Measurements from ENCODE around the gene BTBD9.

BTBD9 gene

GRCh38 chr6:38156818-38157565 lies 482.7 kb downstream of the BTBD9 start:
- FAIRE-seq (no peak), DNase-seq (ENCODE audit: insufficient read length, low spot score) (no peak)
- TF ChIP-seq, protein P1, sequence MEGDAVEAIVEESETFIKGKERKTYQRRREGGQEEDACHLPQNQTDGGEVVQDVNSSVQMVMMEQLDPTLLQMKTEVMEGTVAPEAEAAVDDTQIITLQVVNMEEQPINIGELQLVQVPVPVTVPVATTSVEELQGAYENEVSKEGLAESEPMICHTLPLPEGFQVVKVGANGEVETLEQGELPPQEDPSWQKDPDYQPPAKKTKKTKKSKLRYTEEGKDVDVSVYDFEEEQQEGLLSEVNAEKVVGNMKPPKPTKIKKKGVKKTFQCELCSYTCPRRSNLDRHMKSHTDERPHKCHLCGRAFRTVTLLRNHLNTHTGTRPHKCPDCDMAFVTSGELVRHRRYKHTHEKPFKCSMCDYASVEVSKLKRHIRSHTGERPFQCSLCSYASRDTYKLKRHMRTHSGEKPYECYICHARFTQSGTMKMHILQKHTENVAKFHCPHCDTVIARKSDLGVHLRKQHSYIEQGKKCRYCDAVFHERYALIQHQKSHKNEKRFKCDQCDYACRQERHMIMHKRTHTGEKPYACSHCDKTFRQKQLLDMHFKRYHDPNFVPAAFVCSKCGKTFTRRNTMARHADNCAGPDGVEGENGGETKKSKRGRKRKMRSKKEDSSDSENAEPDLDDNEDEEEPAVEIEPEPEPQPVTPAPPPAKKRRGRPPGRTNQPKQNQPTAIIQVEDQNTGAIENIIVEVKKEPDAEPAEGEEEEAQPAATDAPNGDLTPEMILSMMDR (IDR thresholded peaks at IDR 0.05; ENCODE audit: insufficient read depth, missing control alignments) = no peak

DNA sequence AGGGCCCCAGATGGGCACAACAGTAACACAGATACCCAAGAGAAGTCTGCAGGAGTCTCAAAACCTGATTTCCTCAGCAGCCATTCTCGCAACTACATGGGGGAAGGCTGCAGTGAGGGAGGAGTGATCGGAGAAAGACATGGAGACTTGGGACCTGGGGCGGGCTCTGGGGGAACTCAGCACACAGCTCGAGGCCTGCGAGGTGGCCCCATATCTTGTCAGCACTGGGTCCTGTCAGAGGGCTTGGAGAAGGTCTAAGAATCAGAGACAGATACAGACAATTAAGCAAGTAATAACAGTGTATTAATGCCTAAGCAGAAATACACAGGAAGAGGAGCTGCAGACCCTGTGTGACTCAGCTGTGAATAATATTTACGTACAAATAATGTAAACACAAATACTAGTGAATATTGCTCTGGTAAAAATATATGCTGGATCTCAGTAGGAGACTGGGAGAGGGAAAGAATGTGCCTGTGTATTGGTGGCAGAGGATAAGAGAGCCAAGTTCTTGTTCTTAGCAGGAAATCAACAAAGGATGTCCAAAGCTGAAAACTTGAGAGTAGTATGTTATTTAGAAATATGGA lies 484.0 kb downstream of the BTBD9 start:
- TF ChIP-seq, protein P1 (IDR thresholded peaks at IDR 0.05; ENCODE audit: insufficient read depth, missing control alignments) = no peak
- no peak for FAIRE-seq
- DNase-seq (ENCODE audit: insufficient read length, low spot score) = no peak

GRCh38 chr6:38155144-38155543 lies 484.6 kb downstream of the BTBD9 start:
- DNase-seq (ENCODE audit: insufficient read length, low spot score) (no peak), FAIRE-seq (no peak)

DNA sequence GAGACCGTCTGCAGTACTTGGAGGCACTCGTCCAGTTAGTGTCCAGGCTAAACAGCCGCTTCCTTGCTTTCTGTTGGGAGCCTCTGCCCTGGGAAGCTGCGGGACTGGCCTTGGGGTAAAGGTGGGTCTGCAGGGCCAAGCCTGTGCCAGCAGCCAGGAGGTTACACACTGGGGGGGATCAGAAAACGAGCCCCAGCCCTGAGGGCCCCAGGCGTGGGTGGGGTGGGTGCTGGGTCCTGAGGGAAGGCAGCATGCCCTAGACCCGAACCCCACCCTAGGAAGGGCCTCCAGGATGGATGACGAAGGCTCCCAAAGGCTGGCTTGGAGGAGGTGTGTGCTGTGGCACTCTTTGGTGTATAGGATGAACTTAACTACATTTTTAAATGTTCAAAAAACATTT lies 485.0 kb downstream of the BTBD9 start:
- TF ChIP-seq, protein P1 (IDR thresholded peaks at IDR 0.05; ENCODE audit: insufficient read depth, missing control alignments) = no peak
- DNase-seq (ENCODE audit: insufficient read length, low spot score) (no peak), FAIRE-seq (no peak)

More at GRCh38 chr6:38155144-38155543, 484.6 kb downstream of the BTBD9 start:
- TF ChIP-seq, protein P1 (IDR thresholded peaks at IDR 0.05; ENCODE audit: insufficient read depth, missing control alignments) = no peak

DNA sequence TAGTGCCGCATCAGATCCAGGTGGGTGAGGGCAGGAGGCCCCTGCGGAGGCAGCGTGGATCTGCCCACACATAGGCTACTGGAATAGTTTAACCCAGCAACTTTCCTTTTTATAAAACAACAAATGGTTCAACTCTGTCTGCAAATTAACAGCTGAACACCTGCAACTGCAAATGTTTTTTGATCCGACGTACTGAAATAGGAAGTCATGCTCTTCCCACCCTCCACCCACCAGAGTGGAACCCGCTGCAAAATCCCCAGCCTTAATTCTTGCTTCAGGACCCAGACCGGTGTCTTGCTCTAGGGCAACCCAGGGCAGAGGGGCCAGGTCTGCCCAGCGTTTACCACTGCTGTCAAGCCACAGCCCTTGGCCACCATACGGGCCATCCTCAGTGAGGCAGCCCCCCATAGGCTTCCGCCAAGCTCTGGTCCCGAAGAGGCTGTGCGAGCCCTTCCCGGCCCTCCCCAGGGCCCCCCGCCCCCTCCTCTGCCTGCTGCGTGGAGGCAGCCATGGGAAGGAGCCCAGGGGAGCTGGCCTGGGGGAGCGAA lies 485.9 kb downstream of the BTBD9 start:
- FAIRE-seq = no peak
- TF ChIP-seq, protein P1 (IDR thresholded peaks at IDR 0.05; ENCODE audit: insufficient read depth, missing control alignments) = no peak

DNA sequence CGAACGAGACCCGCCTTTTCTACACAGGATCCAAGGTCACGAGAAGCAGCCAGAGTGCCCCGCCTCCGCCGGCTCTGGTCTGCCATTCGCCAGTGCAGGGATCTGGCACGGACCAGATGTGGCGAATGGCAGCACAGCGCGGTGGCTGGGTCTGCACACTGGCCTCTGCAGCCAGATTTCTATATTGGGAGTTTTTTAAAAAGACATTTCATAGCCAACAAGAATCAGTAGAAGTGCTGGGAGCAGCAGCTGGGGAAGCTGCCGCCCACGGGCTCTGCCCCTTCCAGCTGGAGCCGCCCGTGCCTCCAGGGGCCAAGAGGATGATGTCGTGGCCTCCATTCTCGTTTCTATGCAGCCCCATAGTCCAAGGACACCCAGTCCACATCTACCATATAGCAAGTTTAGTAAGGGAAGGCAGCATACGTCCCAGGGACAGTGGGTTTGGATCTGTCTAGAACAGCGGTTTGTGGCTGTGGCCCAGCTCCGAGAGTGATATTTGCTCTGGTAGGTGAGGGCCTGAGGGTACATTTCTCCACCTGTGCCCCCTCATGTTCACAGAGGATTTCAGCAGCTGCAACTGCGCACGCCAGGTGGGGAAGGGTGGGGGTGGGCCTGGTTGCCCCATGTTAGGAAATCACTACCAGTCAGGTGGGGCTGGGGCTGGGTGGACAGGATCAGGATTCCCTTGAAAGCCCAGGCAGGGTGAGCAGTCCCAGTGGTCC lies 486.5 kb downstream of the BTBD9 start:
- DNase-seq (ENCODE audit: insufficient read length, low spot score) (no peak), FAIRE-seq (no peak)
- TF ChIP-seq, protein P1 (IDR thresholded peaks at IDR 0.05; ENCODE audit: insufficient read depth, missing control alignments) = no peak

More for the DNA sequence above, 485.9 kb downstream of the BTBD9 start:
- no peak for DNase-seq (ENCODE audit: insufficient read length, low spot score)
